Measurements from ENCODE around the gene DZIP3. TPM values are rescaled to one million over a fixed set of nuclear protein-coding genes. Genes with fewer than 3 reads are reported as not detected.

Gene DZIP3
- total and polyA plus RNA-seq, 2 of the 8 experiments (the other 6 are each of a cell fraction or from before 2014, with no cell fraction given), result 10.4 to 24.3 TPM

- CTCF ChIA-PET (ENCODE audit: partially characterized antibody), result interaction anchor here (0.6 to 2.5 kb wide), 4 partner anchors 16 to 214 kb away, joined by 3 to 9 read pairs (median 4); no protein-coding TSS in a partner anchor
- Histone ChIP-seq H2BK12ac (ENCODE audit: low read depth, low read length) (no peak overlapping the region), H3K18ac (ENCODE audit: extremely low read depth, low read length) (no peak overlapping the region), H3K27ac (ENCODE audit: low read depth, low read length) (no peak overlapping the region), H2BK20ac (ENCODE audit: low read length) (no peak overlapping the region), H2AK5ac (ENCODE audit: low read depth, low read length) (no peak overlapping the region), H2BK5ac (ENCODE audit: low read depth, low read length) (no peak overlapping the region), H2AFZ (ENCODE audit: low read length) (no peak overlapping the region), H3K36me3 (ENCODE audit: control insufficient read depth in 2 of 4, insufficient read depth in 4 of 4, low read length in 3 of 4) (peaks cover 0 to 3% (median 0%) of the 10 kb centered on the region in 4 experiments; a peak in 1 of 8 replicates), H4K5ac (ENCODE audit: insufficient read length, low read depth, low read length) (no peak overlapping the region), H4K91ac (replicated peaks; ENCODE audit: insufficient read length, low read length) (no peak overlapping the region), H3K4me2 (ENCODE audit: insufficient read depth in 1 of 2, low read depth in 2 of 2, low read length in 2 of 2) (no peak overlapping the region), H3K4ac (replicated peaks; ENCODE audit: insufficient read length, low read depth, low read length) (no peak overlapping the region), H3K56ac (replicated peaks; ENCODE audit: insufficient read length, low read depth, low read length) (no peak overlapping the region), H4K8ac (ENCODE audit: extremely low read depth, insufficient read depth, low read length) (no peak overlapping the region), H3K27me3 (replicated peaks in 1 of 4; ENCODE audit: control insufficient read depth in 3 of 4, extremely low read depth in 1 of 4, insufficient read depth in 3 of 4, low read length in 3 of 4) (no peaks in the 10 kb centered on the region), H3K23me2 (ENCODE audit: low read depth, low read length) (no peaks in the 10 kb centered on the region), H4K20me1 (replicated peaks in 1 of 2; ENCODE audit: control insufficient read depth in 1 of 2, insufficient read depth in 2 of 2, low read length in 2 of 2) (no peaks in the 10 kb centered on the region), H3K9ac (replicated peaks in 1 of 4; ENCODE audit: extremely low read depth in 1 of 4, low read depth in 3 of 4, low read length in 3 of 4) (no peak overlapping the region), H3K14ac (ENCODE audit: insufficient read length) (no peak overlapping the region), H3K9me3 (ENCODE audit: insufficient read depth in 2 of 2, low read depth in 1 of 2, low read length in 1 of 2) (no peaks in the 10 kb centered on the region), H3K4me1 (replicated peaks in 1 of 4; ENCODE audit: control insufficient read depth in 3 of 4, insufficient read depth in 4 of 4, low read length in 3 of 4) (peaks cover 0 to 3% (median 1%) of the 10 kb centered on the region in 4 experiments; a peak in 2 of 7 replicates), H2BK15ac (ENCODE audit: low read length) (no peak overlapping the region), H3K79me1 (ENCODE audit: low read depth, low read length) (no peaks in the 10 kb centered on the region), H3K23ac (ENCODE audit: insufficient read length) (no peak overlapping the region), H3K4me3 (ENCODE audit: extremely low read depth in 1 of 4, insufficient read depth in 2 of 4, low read depth in 3 of 4, low read length in 4 of 4) (no peak overlapping the region), H3K79me2 (ENCODE audit: control insufficient read depth in 1 of 2, insufficient read depth in 2 of 2, low read length in 2 of 2) (peaks cover 3 to 26% of the 10 kb centered on the region in 2 experiments; a peak in 3 of 4 replicates), H2BK120ac (replicated peaks; ENCODE audit: low read depth, low read length) (no peak overlapping the region)
- POLR2A ChIA-PET (ENCODE audit: partially characterized antibody), result interaction anchor here (3.2 kb wide), 1 partner anchor 13 kb away, joined by 25 read pairs; the partner anchor contains the start of genes CIP2A and DZIP3
- FAIRE-seq (no peak), DNase-seq (ENCODE audit: low read depth in 1 of 2, low spot score in 2 of 2) (no peak)
- TF ChIP-seq SIN3A (conservative IDR thresholded peaks at IDR 0.05 in 1 of 2, IDR thresholded peaks at IDR 0.05 in 1 of 2; ENCODE audit: low read depth in 1 of 2, low read length in 2 of 2) (no peak), KDM1A (IDR thresholded peaks at IDR 0.05; ENCODE audit: borderline replicate concordance, low read length) (no peak), POLR2AphosphoS5 (IDR thresholded peaks at IDR 0.05; ENCODE audit: low read depth, low read length) (no peak), RXRA (IDR thresholded peaks at IDR 0.05; ENCODE audit: insufficient read depth, low read depth, low read length) (no peak), SRF (IDR thresholded peaks at IDR 0.05; ENCODE audit: low read depth, low read length) (no peak), TAF1 (IDR thresholded peaks at IDR 0.05; ENCODE audit: low read depth, low read length) (no peak), ZNF274 (IDR thresholded peaks at IDR 0.05; ENCODE audit: borderline replicate concordance, extremely low read depth, low read length) (no peak), GTF2F1 (IDR thresholded peaks at IDR 0.05; ENCODE audit: borderline replicate concordance, low read depth, low read length) (no peak), FOSL1 (IDR thresholded peaks at IDR 0.05; ENCODE audit: insufficient read depth, low read depth, low read length) (no peak)
These were observed 14.2 kb downstream of the DZIP3 start for GRCh38 chr3:108603691-108604090.

All from H1 (cell line).